ENCODE measurements around the gene AQP11.
"Not testable (repeated sequence)": the region's sequence is repeated elsewhere in the genome, so short reads cannot be mapped to it uniquely, and the experiment has no call there.

AQP11 gene

GRCh38 chr11:77589521-77590193, at the start of gene AQP11:
Gene AQP11 (plus strand): TSS chr11:77589953. CDS start chr11:77589993, 40 bp downstream.
- peak within 1 kb of the TSS; percentile 18 for H3K27ac ChIP-seq (ENCODE audit: low read length)

GRCh38 chr11:77542296-77542695, 47.5 kb upstream of the AQP11 start:
- Histone ChIP-seq H3K36me3 (ENCODE audit: control insufficient read depth in 2 of 2, insufficient read depth in 2 of 2, low read length in 2 of 2) (no peaks in the 10 kb centered on the region), H3K27ac (ENCODE audit: low read length) (no peak overlapping the region), H3K4me3 (ENCODE audit: low read length in 2 of 2) (no peak overlapping the region), H3K4me1 (ENCODE audit: control insufficient read depth, insufficient read depth, low read length) (no peaks in the 10 kb centered on the region), H3K27me3 (ENCODE audit: control insufficient read depth in 1 of 2, insufficient read depth in 2 of 2, low read length in 2 of 2) (no peaks in the 10 kb centered on the region), H3K9me3 (ENCODE audit: control insufficient read depth in 2 of 2, low read length in 2 of 2) (no peaks in the 10 kb centered on the region), H3K9ac (ENCODE audit: low read length in 2 of 2) (no peak overlapping the region)

More at GRCh38 chr11:77589521-77590193, at the start of gene AQP11:
- H3K9me3 ChIP-seq (ENCODE audit: control insufficient read depth in 2 of 2, low read length in 2 of 2), result no peaks in the 10 kb centered on the region
- H3K4me1 ChIP-seq (ENCODE audit: control insufficient read depth, insufficient read depth, low read length), result peaks cover 17% of the 10 kb centered on the region
- no peaks in the 10 kb centered on the region for H3K36me3 ChIP-seq (ENCODE audit: control insufficient read depth in 2 of 2, insufficient read depth in 2 of 2, low read length in 2 of 2)
- peak within 1 kb of the TSS; percentile 87 to 93 for H3K4me3 ChIP-seq (ENCODE audit: low read length in 2 of 2)
- H3K9ac ChIP-seq (ENCODE audit: low read length in 2 of 2), result peak within 1 kb of the TSS; percentile 66 to 72
- no peaks in the 10 kb centered on the region for H3K27me3 ChIP-seq (ENCODE audit: control insufficient read depth in 1 of 2, insufficient read depth in 2 of 2, low read length in 2 of 2)

- Histone ChIP-seq H3K27me3 (ENCODE audit: control insufficient read depth in 1 of 2, insufficient read depth in 2 of 2, low read length in 2 of 2) (no peaks in the 10 kb centered on the region), H3K4me1 (ENCODE audit: control insufficient read depth, insufficient read depth, low read length) (no peaks in the 10 kb centered on the region), H3K9ac (ENCODE audit: low read length in 2 of 2) (no peak overlapping the region), H3K36me3 (ENCODE audit: control insufficient read depth in 2 of 2, insufficient read depth in 2 of 2, low read length in 2 of 2) (no peaks in the 10 kb centered on the region), H3K27ac (ENCODE audit: low read length) (no peak overlapping the region), H3K4me3 (ENCODE audit: low read length in 2 of 2) (no peak overlapping the region), H3K9me3 (ENCODE audit: control insufficient read depth in 2 of 2, low read length in 2 of 2) (no peaks in the 10 kb centered on the region)
Measured at GRCh38 chr11:77547047-77547836, 42.5 kb upstream of the AQP11 start.

GRCh38 chr11:77547863-77548551, 41.7 kb upstream of the AQP11 start:
- Histone ChIP-seq H3K27me3 (ENCODE audit: control insufficient read depth in 1 of 2, insufficient read depth in 2 of 2, low read length in 2 of 2) (no peaks in the 10 kb centered on the region), H3K4me3 (ENCODE audit: low read length in 2 of 2) (no peak overlapping the region), H3K4me1 (ENCODE audit: control insufficient read depth, insufficient read depth, low read length) (no peaks in the 10 kb centered on the region), H3K27ac (ENCODE audit: low read length) (no peak overlapping the region), H3K9me3 (ENCODE audit: control insufficient read depth in 2 of 2, low read length in 2 of 2) (no peaks in the 10 kb centered on the region), H3K36me3 (ENCODE audit: control insufficient read depth in 2 of 2, insufficient read depth in 2 of 2, low read length in 2 of 2) (no peaks in the 10 kb centered on the region), H3K9ac (ENCODE audit: low read length in 2 of 2) (no peak overlapping the region)

GRCh38 chr11:77548552-77549445, 41.0 kb upstream of the AQP11 start:
- no peaks in the 10 kb centered on the region for H3K36me3 ChIP-seq (ENCODE audit: control insufficient read depth in 2 of 2, insufficient read depth in 2 of 2, low read length in 2 of 2)
- no peaks in the 10 kb centered on the region for H3K9me3 ChIP-seq (ENCODE audit: control insufficient read depth in 2 of 2, low read length in 2 of 2)
- H3K9ac ChIP-seq (ENCODE audit: low read length in 2 of 2), result no peak overlapping the region
- H3K27ac ChIP-seq (ENCODE audit: low read length), result no peak overlapping the region
- no peak overlapping the region for H3K4me3 ChIP-seq (ENCODE audit: low read length in 2 of 2)
- H3K27me3 ChIP-seq (ENCODE audit: control insufficient read depth in 1 of 2, insufficient read depth in 2 of 2, low read length in 2 of 2), result no peaks in the 10 kb centered on the region
- no peaks in the 10 kb centered on the region for H3K4me1 ChIP-seq (ENCODE audit: control insufficient read depth, insufficient read depth, low read length)

GRCh38 chr11:77551426-77551825, 38.3 kb upstream of the AQP11 start:
- not testable (repeated sequence) for H3K27ac ChIP-seq (ENCODE audit: low read length); H3K36me3 ChIP-seq (ENCODE audit: control insufficient read depth in 2 of 2, insufficient read depth in 2 of 2, low read length in 2 of 2); H3K9ac ChIP-seq (ENCODE audit: low read length in 2 of 2); H3K27me3 ChIP-seq (ENCODE audit: control insufficient read depth in 1 of 2, insufficient read depth in 2 of 2, low read length in 2 of 2); H3K4me3 ChIP-seq (ENCODE audit: low read length in 2 of 2); H3K9me3 ChIP-seq (ENCODE audit: control insufficient read depth in 2 of 2, low read length in 2 of 2); H3K4me1 ChIP-seq (ENCODE audit: control insufficient read depth, insufficient read depth, low read length)

- H3K9ac ChIP-seq (ENCODE audit: low read length in 2 of 2), result no peak overlapping the region
- no peaks in the 10 kb centered on the region for H3K36me3 ChIP-seq (ENCODE audit: control insufficient read depth in 2 of 2, insufficient read depth in 2 of 2, low read length in 2 of 2)
- H3K27me3 ChIP-seq (ENCODE audit: control insufficient read depth in 1 of 2, insufficient read depth in 2 of 2, low read length in 2 of 2), result peaks cover 0 to 2% of the 10 kb centered on the region in 2 donors
- no peaks in the 10 kb centered on the region for H3K4me1 ChIP-seq (ENCODE audit: control insufficient read depth, insufficient read depth, low read length)
- no peak overlapping the region for H3K4me3 ChIP-seq (ENCODE audit: low read length in 2 of 2)
- H3K9me3 ChIP-seq (ENCODE audit: control insufficient read depth in 2 of 2, low read length in 2 of 2), result no peaks in the 10 kb centered on the region
- no peak overlapping the region for H3K27ac ChIP-seq (ENCODE audit: low read length)
Measured at GRCh38 chr11:77557553-77557952, 32.2 kb upstream of the AQP11 start.

GRCh38 chr11:77558380-77558779, 31.4 kb upstream of the AQP11 start:
- no peaks in the 10 kb centered on the region for H3K36me3 ChIP-seq (ENCODE audit: control insufficient read depth in 2 of 2, insufficient read depth in 2 of 2, low read length in 2 of 2)
- H3K4me3 ChIP-seq (ENCODE audit: low read length in 2 of 2), result no peak overlapping the region
- H3K27me3 ChIP-seq (ENCODE audit: control insufficient read depth in 1 of 2, insufficient read depth in 2 of 2, low read length in 2 of 2), result peaks cover 0 to 2% of the 10 kb centered on the region in 2 donors
- H3K27ac ChIP-seq (ENCODE audit: low read length), result no peak overlapping the region
- peaks cover 0 to 3% of the 10 kb centered on the region in 2 donors for H3K9me3 ChIP-seq (ENCODE audit: control insufficient read depth in 2 of 2, low read length in 2 of 2)
- H3K4me1 ChIP-seq (ENCODE audit: control insufficient read depth, insufficient read depth, low read length), result no peaks in the 10 kb centered on the region
- H3K9ac ChIP-seq (ENCODE audit: low read length in 2 of 2), result no peak overlapping the region

GRCh38 chr11:77559686-77560401, 29.9 kb upstream of the AQP11 start:
- no peak overlapping the region for H3K9ac ChIP-seq (ENCODE audit: low read length in 2 of 2)
- no peak overlapping the region for H3K4me3 ChIP-seq (ENCODE audit: low read length in 2 of 2)
- no peak overlapping the region for H3K27ac ChIP-seq (ENCODE audit: low read length)
- no peaks in the 10 kb centered on the region for H3K36me3 ChIP-seq (ENCODE audit: control insufficient read depth in 2 of 2, insufficient read depth in 2 of 2, low read length in 2 of 2)
- no peaks in the 10 kb centered on the region for H3K4me1 ChIP-seq (ENCODE audit: control insufficient read depth, insufficient read depth, low read length)
- H3K9me3 ChIP-seq (ENCODE audit: control insufficient read depth in 2 of 2, low read length in 2 of 2), result peaks cover 0 to 3% of the 10 kb centered on the region in 2 donors
- no peaks in the 10 kb centered on the region for H3K27me3 ChIP-seq (ENCODE audit: control insufficient read depth in 1 of 2, insufficient read depth in 2 of 2, low read length in 2 of 2)
